ENCODE results near the gene TWIST2.

Gene TWIST2

GRCh38 chr2:238811759-238812158 is 36.1 kb upstream of the TWIST2 start:
- TF ChIP-seq YY1 (IDR thresholded peaks at IDR 0.05; ENCODE audit: insufficient read depth, insufficient read length) (no peak), ZNF274 (IDR thresholded peaks at IDR 0.05; ENCODE audit: low read depth, low read length) (no peak), SUZ12 (IDR thresholded peaks at IDR 0.05; ENCODE audit: extremely low read depth, insufficient read depth, insufficient read length) (no peak)
- Histone ChIP-seq H3K36me3 (ENCODE audit: insufficient read depth, insufficient read length, low read length) (no peaks in the 10 kb centered on the region), H3K9me3 (ENCODE audit: insufficient read depth, low read length) (peaks cover 34% of the 10 kb centered on the region), H3K4me3 (ENCODE audit: insufficient read length, low read depth) (no peak overlapping the region), H3K4me1 (ENCODE audit: insufficient read depth, insufficient read length) (no peaks in the 10 kb centered on the region), H3K27me3 (ENCODE audit: insufficient read depth, insufficient read length) (peaks cover 6% of the 10 kb centered on the region), H3K9ac (ENCODE audit: insufficient read length, low read depth) (no peak overlapping the region)
- DNase-seq (ENCODE audit: low read depth, low spot score), result no peak

- H3K4me1 ChIP-seq (ENCODE audit: insufficient read depth, insufficient read length), result peaks cover 9% of the 10 kb centered on the region
- H3K9ac ChIP-seq (ENCODE audit: insufficient read length, low read depth), result no peak overlapping the region
- peaks cover 25% of the 10 kb centered on the region for H3K9me3 ChIP-seq (ENCODE audit: insufficient read depth, low read length)
- no peak overlapping the region for H3K4me3 ChIP-seq (ENCODE audit: insufficient read length, low read depth)
- peaks cover 6% of the 10 kb centered on the region for H3K27me3 ChIP-seq (ENCODE audit: insufficient read depth, insufficient read length)
- H3K36me3 ChIP-seq (ENCODE audit: insufficient read depth, insufficient read length, low read length), result no peaks in the 10 kb centered on the region
- TF ChIP-seq SUZ12 (IDR thresholded peaks at IDR 0.05; ENCODE audit: extremely low read depth, insufficient read depth, insufficient read length) (no peak), YY1 (IDR thresholded peaks at IDR 0.05; ENCODE audit: insufficient read depth, insufficient read length) (no peak), ZNF274 (IDR thresholded peaks at IDR 0.05; ENCODE audit: low read depth, low read length) (no peak)
- no peak for DNase-seq (ENCODE audit: low read depth, low spot score)
Observed at GRCh38 chr2:238813109-238813508, 34.8 kb upstream of the TWIST2 start.

- Histone ChIP-seq H3K4me1 (ENCODE audit: insufficient read depth, insufficient read length) (peaks cover 11% of the 10 kb centered on the region), H3K36me3 (ENCODE audit: insufficient read depth, insufficient read length, low read length) (no peaks in the 10 kb centered on the region), H3K9ac (ENCODE audit: insufficient read length, low read depth) (no peak overlapping the region), H3K27me3 (ENCODE audit: insufficient read depth, insufficient read length) (peaks cover 6% of the 10 kb centered on the region), H3K4me3 (ENCODE audit: insufficient read length, low read depth) (no peak overlapping the region), H3K9me3 (ENCODE audit: insufficient read depth, low read length) (peaks cover 8% of the 10 kb centered on the region; the same call in 1 of the 2 replicates)
- TF ChIP-seq SUZ12 (IDR thresholded peaks at IDR 0.05; ENCODE audit: extremely low read depth, insufficient read depth, insufficient read length) (no peak), ZNF274 (IDR thresholded peaks at IDR 0.05; ENCODE audit: low read depth, low read length) (no peak), YY1 (IDR thresholded peaks at IDR 0.05; ENCODE audit: insufficient read depth, insufficient read length) (no peak)
- DNase-seq (ENCODE audit: low read depth, low spot score), result no peak
Observed at GRCh38 chr2:238814815-238815214, 33.1 kb upstream of the TWIST2 start.

GRCh38 chr2:238816291-238816690 is 31.6 kb upstream of the TWIST2 start:
- no peaks in the 10 kb centered on the region for H3K36me3 ChIP-seq (ENCODE audit: insufficient read depth, insufficient read length, low read length)
- TF ChIP-seq YY1 (IDR thresholded peaks at IDR 0.05; ENCODE audit: insufficient read depth, insufficient read length), result no peak
- TF ChIP-seq SUZ12 (IDR thresholded peaks at IDR 0.05; ENCODE audit: extremely low read depth, insufficient read depth, insufficient read length), result no peak
- TF ChIP-seq ZNF274 (IDR thresholded peaks at IDR 0.05; ENCODE audit: low read depth, low read length), result no peak
- H3K27me3 ChIP-seq (ENCODE audit: insufficient read depth, insufficient read length), result peaks cover 6% of the 10 kb centered on the region
- no peak overlapping the region for H3K9ac ChIP-seq (ENCODE audit: insufficient read length, low read depth)
- no peaks in the 10 kb centered on the region for H3K9me3 ChIP-seq (ENCODE audit: insufficient read depth, low read length)
- H3K4me3 ChIP-seq (ENCODE audit: insufficient read length, low read depth), result no peak overlapping the region
- H3K4me1 ChIP-seq (ENCODE audit: insufficient read depth, insufficient read length), result peaks cover 11% of the 10 kb centered on the region
- DNase-seq (ENCODE audit: low read depth, low spot score), result no peak

- Histone ChIP-seq H3K27me3 (ENCODE audit: insufficient read depth, insufficient read length) (peaks cover 6% of the 10 kb centered on the region), H3K4me1 (ENCODE audit: insufficient read depth, insufficient read length) (peaks cover 11% of the 10 kb centered on the region), H3K9me3 (ENCODE audit: insufficient read depth, low read length) (no peaks in the 10 kb centered on the region), H3K4me3 (ENCODE audit: insufficient read length, low read depth) (no peak overlapping the region), H3K36me3 (ENCODE audit: insufficient read depth, insufficient read length, low read length) (no peaks in the 10 kb centered on the region), H3K9ac (ENCODE audit: insufficient read length, low read depth) (no peak overlapping the region)
- DNase-seq (ENCODE audit: low read depth, low spot score), result no peak
- TF ChIP-seq YY1 (IDR thresholded peaks at IDR 0.05; ENCODE audit: insufficient read depth, insufficient read length) (no peak), ZNF274 (IDR thresholded peaks at IDR 0.05; ENCODE audit: low read depth, low read length) (no peak), SUZ12 (IDR thresholded peaks at IDR 0.05; ENCODE audit: extremely low read depth, insufficient read depth, insufficient read length) (no peak)
Observed at GRCh38 chr2:238817382-238817781, 30.5 kb upstream of the TWIST2 start.

GRCh38 chr2:238817891-238818290 is 30.0 kb upstream of the TWIST2 start:
- TF ChIP-seq ZNF274 (IDR thresholded peaks at IDR 0.05; ENCODE audit: low read depth, low read length) (no peak), SUZ12 (IDR thresholded peaks at IDR 0.05; ENCODE audit: extremely low read depth, insufficient read depth, insufficient read length) (no peak), YY1 (IDR thresholded peaks at IDR 0.05; ENCODE audit: insufficient read depth, insufficient read length) (no peak)
- Histone ChIP-seq H3K36me3 (ENCODE audit: insufficient read depth, insufficient read length, low read length) (no peaks in the 10 kb centered on the region), H3K4me3 (ENCODE audit: insufficient read length, low read depth) (no peak overlapping the region), H3K27me3 (ENCODE audit: insufficient read depth, insufficient read length) (peaks cover 6% of the 10 kb centered on the region), H3K9ac (ENCODE audit: insufficient read length, low read depth) (no peak overlapping the region), H3K4me1 (ENCODE audit: insufficient read depth, insufficient read length) (peaks cover 11% of the 10 kb centered on the region), H3K9me3 (ENCODE audit: insufficient read depth, low read length) (no peaks in the 10 kb centered on the region)
- DNase-seq (ENCODE audit: low read depth, low spot score), result no peak

- no peak for TF ChIP-seq ZNF274 (IDR thresholded peaks at IDR 0.05; ENCODE audit: low read depth, low read length)
- no peak for TF ChIP-seq SUZ12 (IDR thresholded peaks at IDR 0.05; ENCODE audit: extremely low read depth, insufficient read depth, insufficient read length)
- no peak for TF ChIP-seq YY1 (IDR thresholded peaks at IDR 0.05; ENCODE audit: insufficient read depth, insufficient read length)
- Histone ChIP-seq H3K4me3 (ENCODE audit: insufficient read length, low read depth) (no peak overlapping the region), H3K9ac (ENCODE audit: insufficient read length, low read depth) (no peak overlapping the region)
Observed at GRCh38 chr2:238818561-238818960, 29.3 kb upstream of the TWIST2 start.

More at GRCh38 chr2:238818561-238818960, 29.3 kb upstream of the TWIST2 start:
- Histone ChIP-seq H3K27me3 (ENCODE audit: insufficient read depth, insufficient read length) (peaks cover 4% of the 10 kb centered on the region), H3K36me3 (ENCODE audit: insufficient read depth, insufficient read length, low read length) (no peaks in the 10 kb centered on the region), H3K4me1 (ENCODE audit: insufficient read depth, insufficient read length) (peaks cover 11% of the 10 kb centered on the region), H3K9me3 (ENCODE audit: insufficient read depth, low read length) (peaks cover 5% of the 10 kb centered on the region)
- DNase-seq (ENCODE audit: low read depth, low spot score), result no peak

Measured in NT2/D1 (cell line).